Activated CD8-positive, alpha-beta T cell treated with anti-CD3 and anti-CD28 coated beads for 36 hours (primary cell): Measurements from ENCODE around the gene IFT57. TPM values are rescaled to one million over a fixed set of nuclear protein-coding genes. Genes with fewer than 3 reads are reported as not detected.

Experiments used
- ATAC-seq: fragments of 200-7000 bp; cut with Tn5 transposase; one replicate; pipeline ENCODE4 v1.10.0; 2021; ENCODE audit warnings: mild to moderate bottlenecking, moderate library complexity
- CTCF ChIA-PET: fragments of 350-600 bp; sonication (Branson Sonifier 250); formaldehyde crosslinking; loops from one replicate; lab custom pipeline; 2021; ENCODE audit warnings: antibody characterized with exemption; lab: Charles Lee
- POLR2A ChIA-PET: fragments of 350-600 bp; sonication (Branson Sonifier 250); formaldehyde crosslinking; loops from one replicate; lab custom pipeline; 2021; ENCODE audit warnings: antibody characterized with exemption; lab: Charles Lee
- DNase-seq: peaks from one replicate; pipeline ENCODE4 v3.0.0-alpha.2; 2020
- H3K27ac Mint-ChIP-seq: one replicate; pipeline ENCODE4 v1.8.0; 2021; ENCODE audit warnings: mild to moderate bottlenecking, mixed read lengths
- H3K27me3 Mint-ChIP-seq: one replicate; pipeline ENCODE4 v1.8.0; 2021; ENCODE audit warnings: mixed read lengths
- H3K36me3 Mint-ChIP-seq: one replicate; pipeline ENCODE4 v1.8.0; 2021; ENCODE audit warnings: low read depth, mixed read lengths
- H3K4me1 Mint-ChIP-seq: one replicate; pipeline ENCODE4 v1.8.0; 2021; ENCODE audit warnings: low read depth, mixed read lengths
- H3K4me3 Mint-ChIP-seq: one replicate; pipeline ENCODE4 v1.8.0; 2021; ENCODE audit warnings: mild to moderate bottlenecking, moderate library complexity, mixed read lengths
- H3K9me3 Mint-ChIP-seq: one replicate; pipeline ENCODE4 v1.8.0; 2021; ENCODE audit warnings: mixed read lengths
- CTCF ChIP-seq: fragments of 200-600 bp; IDR thresholded peaks from one replicate; pipeline ENCODE4 v1.8.0; 2022; ENCODE audit warnings: antibody characterized with exemption, mild to moderate bottlenecking
- intact Hi-C: fragments of 100-400 bp; cut with micrococcal nuclease; formaldehyde crosslinking; loops from one replicate; pipeline ENCODE4 v1.10.0; 2022
- total RNA-seq, 2 experiments: library from RNA; stranded (reverse); gene quantifications; one replicate each; pipeline ENCODE4 v1.2.3, GENCODE V29; 2021

The IFT57 gene
- total RNA-seq, 2 experiments from 2014 or later, result 30.9 to 35.3 TPM

- Mint-ChIP-seq H3K9me3 (peaks cover 8% of the 10 kb centered on the region), H3K27ac (no peak overlapping the region), H3K36me3 (peaks cover 8% of the 10 kb centered on the region), H3K4me1 (peaks cover 9% of the 10 kb centered on the region), H3K4me3 (no peak overlapping the region), H3K27me3 (no peaks in the 10 kb centered on the region)
- intact Hi-C loops, result no loop called here
- ATAC-seq (no peak), DNase-seq (no peak)
- TF ChIP-seq CTCF, result no peak
- CTCF ChIA-PET, result interaction anchor here (0.9 kb wide), 1 partner anchor 236 kb away, joined by 3 read pairs; no protein-coding TSS in a partner anchor
- POLR2A ChIA-PET, result no interaction called here
These were observed 19.5 kb upstream of the IFT57 start for GRCh38 chr3:108241721-108242120.

- no peak overlapping the region for H3K4me3 Mint-ChIP-seq
- H3K27ac Mint-ChIP-seq, result no peak overlapping the region
- H3K9me3 Mint-ChIP-seq, result peaks cover 8% of the 10 kb centered on the region
- peaks cover 5% of the 10 kb centered on the region for H3K4me1 Mint-ChIP-seq
- H3K36me3 Mint-ChIP-seq, result peaks cover 8% of the 10 kb centered on the region
- no peak for TF ChIP-seq CTCF
- H3K27me3 Mint-ChIP-seq, result no peaks in the 10 kb centered on the region
- no peak for DNase-seq
- no peak for ATAC-seq
- ChIA-PET CTCF (no interaction called here), POLR2A (no interaction called here)
- intact Hi-C loops, result no loop called here
These were observed 18.9 kb upstream of the IFT57 start for GRCh38 chr3:108241146-108241545.

- intact Hi-C loops, result no loop called here
- Mint-ChIP-seq H3K4me3 (no peak overlapping the region), H3K27ac (no peak overlapping the region), H3K4me1 (peaks cover under 1% of the 10 kb centered on the region), H3K36me3 (peaks cover 2% of the 10 kb centered on the region), H3K27me3 (no peaks in the 10 kb centered on the region), H3K9me3 (peaks cover 4% of the 10 kb centered on the region)
- ChIA-PET CTCF (interaction anchor here (0.6 to 0.9 kb wide), 2 partner anchors 12 to 85 kb away, joined by 3 read pairs; no protein-coding TSS in a partner anchor), POLR2A (no interaction called here)
- ATAC-seq (no peak), DNase-seq (no peak)
- no peak for TF ChIP-seq CTCF
These were observed 16.9 kb upstream of the IFT57 start for GRCh38 chr3:108239082-108239481.

- DNase-seq, result no peak
- no peaks in the 10 kb centered on the region for H3K4me1 Mint-ChIP-seq
- no peak overlapping the region for H3K27ac Mint-ChIP-seq
- no peak for TF ChIP-seq CTCF
- H3K9me3 Mint-ChIP-seq, result no peaks in the 10 kb centered on the region
- CTCF ChIA-PET, result no interaction called here
- no peak overlapping the region for H3K4me3 Mint-ChIP-seq
- intact Hi-C loops, result no loop called here
- ATAC-seq, result no peak
- H3K36me3 Mint-ChIP-seq, result no peaks in the 10 kb centered on the region
- no peaks in the 10 kb centered on the region for H3K27me3 Mint-ChIP-seq
- POLR2A ChIA-PET, result no interaction called here
These were observed 13.1 kb upstream of the IFT57 start for GRCh38 chr3:108235290-108235689.

GRCh38 chr3:108234387-108234957 lies 12.2 kb upstream of the IFT57 start:
- Mint-ChIP-seq H3K27me3 (no peaks in the 10 kb centered on the region), H3K9me3 (no peaks in the 10 kb centered on the region), H3K4me3 (no peak overlapping the region), H3K4me1 (no peaks in the 10 kb centered on the region), H3K27ac (no peak overlapping the region), H3K36me3 (no peaks in the 10 kb centered on the region)
- TF ChIP-seq CTCF, result no peak
- DNase-seq (no peak), ATAC-seq (no peak)
- ChIA-PET POLR2A (no interaction called here), CTCF (no interaction called here)
- intact Hi-C loops, result no loop called here
